Panc1 (cell line): Measurements from ENCODE around the gene HEMK1.

Source experiments
- POLR2AphosphoS5 ChIP-seq: IDR thresholded peaks from 2 replicates; pipeline ENCODE4 v1.6.1; 2012; ENCODE audit warnings: mild to moderate bottlenecking, low read depth, low read length, moderate library complexity
- SIN3A ChIP-seq: IDR thresholded peaks from 2 replicates; pipeline ENCODE4 v1.6.1; 2012; ENCODE audit warnings: low read depth, mild to moderate bottlenecking, low read length, moderate library complexity, borderline replicate concordance; ENCODE audit not compliant: insufficient read depth
- TCF7L2 ChIP-seq: IDR thresholded peaks from 2 replicates; pipeline ENCODE4 v1.6.1; 2011; ENCODE audit warnings: mild to moderate bottlenecking, low read depth, low read length, inconsistent platforms
- TF ChIP-seq, protein P1 (sequence below): fragments of 450-650 bp; IDR thresholded peaks from 2 replicates; pipeline ENCODE4 v1.5.1; 2017; ENCODE audit warnings: mild to moderate bottlenecking
- TF ChIP-seq, protein P2 (sequence below), 2 experiments: IDR thresholded peaks; 2 replicates each; pipeline ENCODE4 v1.6.1; 2011 to 2012; ENCODE audit warnings: low read depth in 2 of 2, control low read depth in 1 of 2, low read length in 1 of 2, mild to moderate bottlenecking in 1 of 2, moderate library complexity in 1 of 2; ENCODE audit not compliant: insufficient read depth in 1 of 2

DNA sequence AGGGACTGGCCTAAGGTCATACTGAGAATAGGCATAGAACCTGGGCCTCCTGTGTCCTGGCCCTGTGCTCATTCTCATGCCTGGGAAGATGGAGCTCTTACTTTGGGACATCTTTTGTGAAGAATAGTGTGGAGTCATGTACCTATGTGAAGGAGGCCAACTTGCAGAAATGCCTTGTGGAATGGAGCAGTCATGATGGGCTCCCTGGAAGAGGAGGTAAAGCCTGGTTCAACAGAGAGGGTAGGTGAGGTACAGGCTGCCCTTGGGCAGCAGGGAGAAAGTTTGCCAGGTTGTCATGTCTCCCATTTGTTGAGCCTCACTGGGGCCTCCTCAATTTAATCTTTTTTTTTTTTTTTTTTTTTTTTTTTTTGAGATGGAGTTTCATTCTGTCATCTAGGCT, 65.7 kb downstream of the HEMK1 start:
- TF ChIP-seq SIN3A, result no peak
- TF ChIP-seq, protein P1, sequence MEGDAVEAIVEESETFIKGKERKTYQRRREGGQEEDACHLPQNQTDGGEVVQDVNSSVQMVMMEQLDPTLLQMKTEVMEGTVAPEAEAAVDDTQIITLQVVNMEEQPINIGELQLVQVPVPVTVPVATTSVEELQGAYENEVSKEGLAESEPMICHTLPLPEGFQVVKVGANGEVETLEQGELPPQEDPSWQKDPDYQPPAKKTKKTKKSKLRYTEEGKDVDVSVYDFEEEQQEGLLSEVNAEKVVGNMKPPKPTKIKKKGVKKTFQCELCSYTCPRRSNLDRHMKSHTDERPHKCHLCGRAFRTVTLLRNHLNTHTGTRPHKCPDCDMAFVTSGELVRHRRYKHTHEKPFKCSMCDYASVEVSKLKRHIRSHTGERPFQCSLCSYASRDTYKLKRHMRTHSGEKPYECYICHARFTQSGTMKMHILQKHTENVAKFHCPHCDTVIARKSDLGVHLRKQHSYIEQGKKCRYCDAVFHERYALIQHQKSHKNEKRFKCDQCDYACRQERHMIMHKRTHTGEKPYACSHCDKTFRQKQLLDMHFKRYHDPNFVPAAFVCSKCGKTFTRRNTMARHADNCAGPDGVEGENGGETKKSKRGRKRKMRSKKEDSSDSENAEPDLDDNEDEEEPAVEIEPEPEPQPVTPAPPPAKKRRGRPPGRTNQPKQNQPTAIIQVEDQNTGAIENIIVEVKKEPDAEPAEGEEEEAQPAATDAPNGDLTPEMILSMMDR, result no peak
- TF ChIP-seq POLR2AphosphoS5, result no peak
- TF ChIP-seq, protein P2, sequence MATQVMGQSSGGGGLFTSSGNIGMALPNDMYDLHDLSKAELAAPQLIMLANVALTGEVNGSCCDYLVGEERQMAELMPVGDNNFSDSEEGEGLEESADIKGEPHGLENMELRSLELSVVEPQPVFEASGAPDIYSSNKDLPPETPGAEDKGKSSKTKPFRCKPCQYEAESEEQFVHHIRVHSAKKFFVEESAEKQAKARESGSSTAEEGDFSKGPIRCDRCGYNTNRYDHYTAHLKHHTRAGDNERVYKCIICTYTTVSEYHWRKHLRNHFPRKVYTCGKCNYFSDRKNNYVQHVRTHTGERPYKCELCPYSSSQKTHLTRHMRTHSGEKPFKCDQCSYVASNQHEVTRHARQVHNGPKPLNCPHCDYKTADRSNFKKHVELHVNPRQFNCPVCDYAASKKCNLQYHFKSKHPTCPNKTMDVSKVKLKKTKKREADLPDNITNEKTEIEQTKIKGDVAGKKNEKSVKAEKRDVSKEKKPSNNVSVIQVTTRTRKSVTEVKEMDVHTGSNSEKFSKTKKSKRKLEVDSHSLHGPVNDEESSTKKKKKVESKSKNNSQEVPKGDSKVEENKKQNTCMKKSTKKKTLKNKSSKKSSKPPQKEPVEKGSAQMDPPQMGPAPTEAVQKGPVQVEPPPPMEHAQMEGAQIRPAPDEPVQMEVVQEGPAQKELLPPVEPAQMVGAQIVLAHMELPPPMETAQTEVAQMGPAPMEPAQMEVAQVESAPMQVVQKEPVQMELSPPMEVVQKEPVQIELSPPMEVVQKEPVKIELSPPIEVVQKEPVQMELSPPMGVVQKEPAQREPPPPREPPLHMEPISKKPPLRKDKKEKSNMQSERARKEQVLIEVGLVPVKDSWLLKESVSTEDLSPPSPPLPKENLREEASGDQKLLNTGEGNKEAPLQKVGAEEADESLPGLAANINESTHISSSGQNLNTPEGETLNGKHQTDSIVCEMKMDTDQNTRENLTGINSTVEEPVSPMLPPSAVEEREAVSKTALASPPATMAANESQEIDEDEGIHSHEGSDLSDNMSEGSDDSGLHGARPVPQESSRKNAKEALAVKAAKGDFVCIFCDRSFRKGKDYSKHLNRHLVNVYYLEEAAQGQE (IDR thresholded peaks at IDR 0.05; ENCODE audit: insufficient read depth in 1 of 2, low read depth in 2 of 2, low read length in 1 of 2), result no peak
- no peak for TF ChIP-seq TCF7L2
